Chondrocyte (in vitro differentiated cells): ENCODE data around the gene KCNH2. TPM values are rescaled to one million over a fixed set of nuclear protein-coding genes. Genes with fewer than 3 reads are reported as not detected.

Source experiments
- DNase-seq: peaks from one replicate; pipeline ENCODE4 v3.0.0; 2021; ENCODE audit warnings: mixed read lengths, low spot score
- H3K27ac Mint-ChIP-seq: one replicate; pipeline ENCODE4 v1.8.0; 2021; ENCODE audit warnings: mild to moderate bottlenecking, moderate library complexity, mixed read lengths; ENCODE audit not compliant: unreplicated experiment
- H3K27me3 Mint-ChIP-seq: 2 replicates; pipeline ENCODE4 v1.8.0; 2021; ENCODE audit warnings: low read depth, mixed read lengths
- H3K36me3 Mint-ChIP-seq: 2 replicates; pipeline ENCODE4 v1.8.0; 2021; ENCODE audit warnings: low read depth, mixed read lengths
- H3K4me1 Mint-ChIP-seq: 2 replicates; pipeline ENCODE4 v1.8.0; 2021; ENCODE audit warnings: low read depth, mild to moderate bottlenecking, mixed read lengths
- H3K4me3 Mint-ChIP-seq: one replicate; pipeline ENCODE4 v1.8.0; 2021; ENCODE audit warnings: mild to moderate bottlenecking, moderate library complexity, mixed read lengths; ENCODE audit not compliant: unreplicated experiment
- H3K9me3 Mint-ChIP-seq: 2 replicates; pipeline ENCODE4 v1.8.0; 2021; ENCODE audit warnings: low read depth, mixed read lengths
- total RNA-seq: library from RNA; stranded (reverse); gene quantifications from 3 replicates; pipeline ENCODE4 v1.2.1, GENCODE V29; 2021
- TF ChIP-seq, protein P1 (sequence below): fragments of 200-600 bp; sonication (generic); IDR thresholded peaks from 2 replicates; pipeline ENCODE4 v1.5.0; 2021; ENCODE audit warnings: antibody characterized with exemption, mild to moderate bottlenecking, moderate library complexity

KCNH2 gene
- total RNA-seq, 1 donor from 2014 or later: 0.30 TPM

DNA sequence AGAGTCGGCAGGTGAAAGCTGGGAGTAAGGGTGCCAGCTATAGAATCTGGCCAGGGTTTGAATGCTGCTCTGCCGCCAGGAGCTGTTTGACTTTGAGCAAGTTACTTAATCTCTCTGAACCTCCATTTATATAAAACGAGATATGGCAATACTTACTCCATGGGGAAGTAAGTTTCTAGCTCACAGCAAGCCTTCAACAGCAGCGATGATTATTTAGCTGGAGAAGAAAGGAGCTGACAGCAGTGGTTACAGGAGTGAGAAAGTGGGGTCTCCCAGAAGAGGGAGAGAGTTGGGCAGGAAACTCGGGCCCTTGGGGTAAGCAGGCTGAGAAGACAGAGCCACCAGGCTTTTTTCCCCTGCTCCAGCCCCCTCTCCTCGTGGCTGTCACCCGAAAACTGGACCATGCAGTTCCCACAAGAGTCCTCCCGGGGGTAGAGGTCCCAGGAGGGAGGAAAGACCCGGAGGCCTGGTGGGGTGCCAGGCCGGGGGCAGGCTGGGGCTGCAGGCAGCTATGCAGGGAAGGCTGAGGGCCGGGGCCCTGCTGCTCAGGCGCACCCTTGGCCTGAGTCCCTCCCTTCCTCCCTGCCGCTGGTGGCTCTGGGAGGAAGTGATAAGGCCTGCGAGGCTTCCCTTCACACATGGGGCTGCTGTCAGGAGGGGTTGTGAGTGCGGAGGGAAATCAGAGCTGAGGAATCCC lies 16.2 kb upstream of the KCNH2 start:
- DNase-seq: no peak
- TF ChIP-seq, protein P1, sequence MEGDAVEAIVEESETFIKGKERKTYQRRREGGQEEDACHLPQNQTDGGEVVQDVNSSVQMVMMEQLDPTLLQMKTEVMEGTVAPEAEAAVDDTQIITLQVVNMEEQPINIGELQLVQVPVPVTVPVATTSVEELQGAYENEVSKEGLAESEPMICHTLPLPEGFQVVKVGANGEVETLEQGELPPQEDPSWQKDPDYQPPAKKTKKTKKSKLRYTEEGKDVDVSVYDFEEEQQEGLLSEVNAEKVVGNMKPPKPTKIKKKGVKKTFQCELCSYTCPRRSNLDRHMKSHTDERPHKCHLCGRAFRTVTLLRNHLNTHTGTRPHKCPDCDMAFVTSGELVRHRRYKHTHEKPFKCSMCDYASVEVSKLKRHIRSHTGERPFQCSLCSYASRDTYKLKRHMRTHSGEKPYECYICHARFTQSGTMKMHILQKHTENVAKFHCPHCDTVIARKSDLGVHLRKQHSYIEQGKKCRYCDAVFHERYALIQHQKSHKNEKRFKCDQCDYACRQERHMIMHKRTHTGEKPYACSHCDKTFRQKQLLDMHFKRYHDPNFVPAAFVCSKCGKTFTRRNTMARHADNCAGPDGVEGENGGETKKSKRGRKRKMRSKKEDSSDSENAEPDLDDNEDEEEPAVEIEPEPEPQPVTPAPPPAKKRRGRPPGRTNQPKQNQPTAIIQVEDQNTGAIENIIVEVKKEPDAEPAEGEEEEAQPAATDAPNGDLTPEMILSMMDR: no peak
- H3K27me3 Mint-ChIP-seq: no peaks in the 10 kb centered on the region
- H3K27ac Mint-ChIP-seq: no peak overlapping the region
- no peak overlapping the region for H3K4me3 Mint-ChIP-seq
- H3K4me1 Mint-ChIP-seq: peaks cover 3% of the 10 kb centered on the region
- H3K9me3 Mint-ChIP-seq: peaks cover 15% of the 10 kb centered on the region
- peaks cover 2% of the 10 kb centered on the region for H3K36me3 Mint-ChIP-seq

DNA sequence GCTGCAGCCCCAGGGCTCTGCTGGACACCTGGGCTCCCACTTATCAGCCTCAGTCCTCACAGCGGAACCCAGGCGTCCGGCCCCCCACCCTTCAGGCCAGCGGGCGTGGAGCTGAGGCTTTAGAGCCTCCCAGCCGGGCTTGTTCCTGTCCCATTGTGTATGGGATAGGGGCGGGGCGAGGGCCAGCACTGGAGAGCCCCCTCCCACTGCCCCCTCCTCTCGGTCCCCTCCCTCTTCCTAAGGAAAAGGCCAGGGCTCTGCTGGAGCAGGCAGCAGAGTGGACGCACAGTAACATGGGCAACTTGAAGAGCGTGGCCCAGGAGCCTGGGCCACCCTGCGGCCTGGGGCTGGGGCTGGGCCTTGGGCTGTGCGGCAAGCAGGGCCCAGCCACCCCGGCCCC lies 15.4 kb upstream of the KCNH2 start:
- no peak overlapping the region for H3K4me3 Mint-ChIP-seq
- H3K4me1 Mint-ChIP-seq: peaks cover 7% of the 10 kb centered on the region
- no peak for DNase-seq
- no peaks in the 10 kb centered on the region for H3K27me3 Mint-ChIP-seq
- peaks cover 15% of the 10 kb centered on the region for H3K9me3 Mint-ChIP-seq
- TF ChIP-seq, protein P1: no peak
- H3K36me3 Mint-ChIP-seq: peaks cover 2% of the 10 kb centered on the region
- no peak overlapping the region for H3K27ac Mint-ChIP-seq

- Mint-ChIP-seq H3K27me3 (no peaks in the 10 kb centered on the region), H3K4me3 (no peak overlapping the region), H3K4me1 (peaks cover 10% of the 10 kb centered on the region), H3K27ac (peak overlapping the region; percentile 52), H3K9me3 (peaks cover 15% of the 10 kb centered on the region), H3K36me3 (peaks cover 2% of the 10 kb centered on the region)
- no peak for DNase-seq
- TF ChIP-seq, protein P1: no peak
Measured at GRCh38 chr7:150992833-150993302, 14.7 kb upstream of the KCNH2 start.

DNA sequence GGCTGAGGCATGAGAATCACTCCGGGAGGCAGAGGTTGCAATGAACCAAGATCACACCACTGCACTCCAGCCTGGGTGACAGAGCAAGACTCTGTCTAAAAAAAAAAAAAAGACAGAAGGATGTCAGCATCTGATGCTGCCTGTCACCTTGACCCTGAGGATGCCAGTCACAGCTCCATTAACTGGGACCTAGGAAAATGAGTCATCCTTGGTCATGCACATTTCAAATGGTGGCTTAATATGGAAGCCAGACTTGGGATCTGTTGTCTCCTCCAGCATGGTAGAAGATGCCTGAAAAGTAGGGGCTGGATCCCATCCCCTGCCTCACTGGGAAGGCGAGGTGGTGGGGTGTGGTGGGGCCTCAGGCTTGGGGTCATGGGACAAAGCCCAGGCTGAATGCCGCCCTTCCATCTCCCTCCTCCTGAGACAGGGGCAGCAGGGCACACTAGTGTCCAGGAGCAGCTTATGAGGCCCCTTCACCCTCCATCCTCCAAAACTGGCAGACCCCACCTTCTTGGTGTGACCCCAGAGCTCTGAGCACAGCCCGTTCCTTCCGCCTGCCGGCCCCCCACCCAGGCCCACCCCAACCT lies 14.0 kb upstream of the KCNH2 start:
- Mint-ChIP-seq H3K4me1 (peaks cover 10% of the 10 kb centered on the region), H3K27me3 (no peaks in the 10 kb centered on the region), H3K4me3 (no peak overlapping the region), H3K36me3 (peaks cover 2% of the 10 kb centered on the region), H3K9me3 (peaks cover 15% of the 10 kb centered on the region), H3K27ac (no peak overlapping the region)
- DNase-seq: no peak
- TF ChIP-seq, protein P1: no peak

DNA sequence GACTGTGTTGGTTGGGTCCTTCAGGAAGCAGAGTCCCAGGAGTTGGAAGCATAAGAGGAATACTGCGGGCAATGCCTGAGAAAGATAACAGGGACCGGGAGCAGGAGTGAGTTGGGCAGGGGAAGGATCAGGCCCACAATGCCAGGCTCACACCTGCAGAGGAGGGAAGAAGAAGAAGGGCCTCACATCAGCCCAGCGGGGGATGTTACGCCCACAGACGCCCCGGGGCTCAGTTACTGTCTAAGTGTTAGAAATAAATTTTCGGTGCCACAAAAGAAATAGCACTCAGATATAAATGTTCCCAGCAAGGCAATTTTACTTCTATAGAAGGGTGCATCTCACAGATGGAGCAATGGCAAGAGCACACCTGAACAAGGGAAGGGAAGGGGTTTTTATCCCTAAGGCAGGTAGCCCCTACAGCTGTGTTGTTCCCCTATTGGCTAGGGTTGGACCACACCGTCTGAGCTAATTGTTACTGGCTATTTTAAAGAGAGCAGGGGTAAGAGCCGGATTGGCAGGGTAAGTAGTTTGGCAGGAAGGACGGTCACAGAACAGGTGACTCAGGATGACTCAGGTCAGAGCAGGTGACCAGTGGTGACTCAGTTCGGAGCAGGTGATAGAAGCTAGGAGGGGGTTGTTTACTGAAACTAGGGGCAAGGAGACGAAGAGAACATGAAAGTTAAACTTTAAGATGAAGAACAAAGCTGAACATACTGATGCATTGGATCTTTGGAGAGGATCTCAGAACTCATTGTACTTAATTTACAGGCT lies 12.5 kb upstream of the KCNH2 start, which contains the start of gene NOS3:
NOS3 (plus strand) TSS at position 602 of the 771 bp plus-strand sequence. CDS start 2,787 bp downstream, outside the sequence.
- Mint-ChIP-seq H3K4me1 (peaks cover 14% of the 10 kb centered on the region), H3K9me3 (peaks cover 15% of the 10 kb centered on the region), H3K27ac (no peak within 1 kb of the TSS), H3K36me3 (peaks cover 2% of the 10 kb centered on the region), H3K4me3 (no peak within 1 kb of the TSS), H3K27me3 (peaks cover 7% of the 10 kb centered on the region)
- TF ChIP-seq, protein P1: no peak
- DNase-seq: no peak
